ENCODE measurements around the gene PTX4. TPM values are rescaled to one million over a fixed set of nuclear protein-coding genes. Genes with fewer than 3 reads are reported as not detected.

The PTX4 gene
- total and polyA plus RNA-seq, 4 donors = 0.08 to 0.61 TPM; not detected in 2

DNA sequence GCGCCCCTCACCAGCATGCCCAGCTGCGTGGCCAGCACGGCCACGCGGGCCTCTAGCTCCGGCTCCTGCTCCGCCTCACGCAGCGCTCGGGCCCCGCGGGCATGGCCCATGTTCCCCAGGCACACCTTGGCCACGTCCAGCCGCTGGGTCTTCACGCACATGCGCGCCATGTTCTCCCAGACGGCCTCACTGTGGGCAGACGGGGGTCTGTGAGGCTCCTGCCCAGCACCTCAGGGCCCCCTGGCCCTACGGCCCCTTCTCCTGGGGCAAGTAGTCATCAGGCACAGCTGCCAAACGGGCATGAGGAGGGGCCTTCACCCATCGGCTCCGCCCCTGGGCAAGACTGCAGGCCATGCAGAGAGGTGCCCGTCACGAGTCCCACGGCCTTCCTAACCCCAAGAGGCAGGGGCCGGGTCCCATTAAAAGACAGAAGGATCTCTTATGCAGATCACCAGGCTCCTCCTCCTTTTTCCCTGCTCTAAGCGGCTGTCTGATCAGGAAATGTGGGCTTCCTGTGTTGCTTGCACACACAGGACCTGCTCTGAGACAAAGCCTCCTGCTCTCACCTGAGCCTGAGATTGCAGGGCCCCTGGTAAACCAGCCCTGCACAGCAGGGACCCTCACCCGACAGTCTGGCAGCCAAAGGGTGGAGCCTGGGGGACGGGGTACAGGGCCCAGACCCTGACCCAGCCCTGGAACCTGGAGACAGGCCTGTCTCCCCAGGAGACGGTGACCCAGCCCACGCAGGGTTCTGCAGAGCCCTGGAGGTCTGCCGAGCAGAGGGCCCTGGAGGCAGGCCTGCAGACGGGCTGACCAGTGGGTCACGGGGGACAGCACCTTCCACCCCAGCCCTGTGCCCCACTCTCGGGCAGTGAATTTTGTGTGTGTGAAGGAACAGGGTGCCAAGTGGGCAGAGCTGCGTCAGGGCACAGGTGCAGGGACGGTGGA is 38.1 kb upstream of the PTX4 start:
- H3K9me3 ChIP-seq (ENCODE audit: control insufficient read depth in 4 of 4, low read length in 3 of 4) = no peaks in the 10 kb centered on the region
- 88% methylated on average over 38 of the region's 38 CpGs for WGBS
- no peak overlapping the region for H3K4me3 ChIP-seq (ENCODE audit: low read depth in 1 of 3, low read length in 3 of 3)
- H3K36me3 ChIP-seq (ENCODE audit: control insufficient read depth in 4 of 4, insufficient read depth in 3 of 4, low read depth in 1 of 4, low read length in 3 of 4) = peaks cover 0 to 7% (median 2%) of the 10 kb centered on the region in 4 donors
- no peak for DNase-seq (ENCODE audit: low spot score)
- H3K27me3 ChIP-seq (ENCODE audit: control insufficient read depth in 4 of 4, insufficient read depth in 4 of 4, low read length in 3 of 4) = no peaks in the 10 kb centered on the region
- H3K27ac ChIP-seq (ENCODE audit: low read depth in 1 of 2, low read length in 2 of 2) = no peak overlapping the region
- TF ChIP-seq RAD21 (IDR thresholded peaks at IDR 0.05) = no peak
- no peak for TF ChIP-seq EGR1 (IDR thresholded peaks at IDR 0.05; ENCODE audit: low read depth in 2 of 2)
- TF ChIP-seq SP1 (IDR thresholded peaks at IDR 0.05) = no peak
- TF ChIP-seq, protein P1, sequence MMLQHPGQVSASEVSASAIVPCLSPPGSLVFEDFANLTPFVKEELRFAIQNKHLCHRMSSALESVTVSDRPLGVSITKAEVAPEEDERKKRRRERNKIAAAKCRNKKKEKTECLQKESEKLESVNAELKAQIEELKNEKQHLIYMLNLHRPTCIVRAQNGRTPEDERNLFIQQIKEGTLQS (IDR thresholded peaks at IDR 0.05) = no peak
- TF ChIP-seq GABPA (IDR thresholded peaks at IDR 0.05 in 1 of 2, conservative IDR thresholded peaks at IDR 0.05 in 1 of 2) = no peak
- TF ChIP-seq, protein P2, sequence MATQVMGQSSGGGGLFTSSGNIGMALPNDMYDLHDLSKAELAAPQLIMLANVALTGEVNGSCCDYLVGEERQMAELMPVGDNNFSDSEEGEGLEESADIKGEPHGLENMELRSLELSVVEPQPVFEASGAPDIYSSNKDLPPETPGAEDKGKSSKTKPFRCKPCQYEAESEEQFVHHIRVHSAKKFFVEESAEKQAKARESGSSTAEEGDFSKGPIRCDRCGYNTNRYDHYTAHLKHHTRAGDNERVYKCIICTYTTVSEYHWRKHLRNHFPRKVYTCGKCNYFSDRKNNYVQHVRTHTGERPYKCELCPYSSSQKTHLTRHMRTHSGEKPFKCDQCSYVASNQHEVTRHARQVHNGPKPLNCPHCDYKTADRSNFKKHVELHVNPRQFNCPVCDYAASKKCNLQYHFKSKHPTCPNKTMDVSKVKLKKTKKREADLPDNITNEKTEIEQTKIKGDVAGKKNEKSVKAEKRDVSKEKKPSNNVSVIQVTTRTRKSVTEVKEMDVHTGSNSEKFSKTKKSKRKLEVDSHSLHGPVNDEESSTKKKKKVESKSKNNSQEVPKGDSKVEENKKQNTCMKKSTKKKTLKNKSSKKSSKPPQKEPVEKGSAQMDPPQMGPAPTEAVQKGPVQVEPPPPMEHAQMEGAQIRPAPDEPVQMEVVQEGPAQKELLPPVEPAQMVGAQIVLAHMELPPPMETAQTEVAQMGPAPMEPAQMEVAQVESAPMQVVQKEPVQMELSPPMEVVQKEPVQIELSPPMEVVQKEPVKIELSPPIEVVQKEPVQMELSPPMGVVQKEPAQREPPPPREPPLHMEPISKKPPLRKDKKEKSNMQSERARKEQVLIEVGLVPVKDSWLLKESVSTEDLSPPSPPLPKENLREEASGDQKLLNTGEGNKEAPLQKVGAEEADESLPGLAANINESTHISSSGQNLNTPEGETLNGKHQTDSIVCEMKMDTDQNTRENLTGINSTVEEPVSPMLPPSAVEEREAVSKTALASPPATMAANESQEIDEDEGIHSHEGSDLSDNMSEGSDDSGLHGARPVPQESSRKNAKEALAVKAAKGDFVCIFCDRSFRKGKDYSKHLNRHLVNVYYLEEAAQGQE (IDR thresholded peaks at IDR 0.05) = no peak
- TF ChIP-seq, protein P3, sequence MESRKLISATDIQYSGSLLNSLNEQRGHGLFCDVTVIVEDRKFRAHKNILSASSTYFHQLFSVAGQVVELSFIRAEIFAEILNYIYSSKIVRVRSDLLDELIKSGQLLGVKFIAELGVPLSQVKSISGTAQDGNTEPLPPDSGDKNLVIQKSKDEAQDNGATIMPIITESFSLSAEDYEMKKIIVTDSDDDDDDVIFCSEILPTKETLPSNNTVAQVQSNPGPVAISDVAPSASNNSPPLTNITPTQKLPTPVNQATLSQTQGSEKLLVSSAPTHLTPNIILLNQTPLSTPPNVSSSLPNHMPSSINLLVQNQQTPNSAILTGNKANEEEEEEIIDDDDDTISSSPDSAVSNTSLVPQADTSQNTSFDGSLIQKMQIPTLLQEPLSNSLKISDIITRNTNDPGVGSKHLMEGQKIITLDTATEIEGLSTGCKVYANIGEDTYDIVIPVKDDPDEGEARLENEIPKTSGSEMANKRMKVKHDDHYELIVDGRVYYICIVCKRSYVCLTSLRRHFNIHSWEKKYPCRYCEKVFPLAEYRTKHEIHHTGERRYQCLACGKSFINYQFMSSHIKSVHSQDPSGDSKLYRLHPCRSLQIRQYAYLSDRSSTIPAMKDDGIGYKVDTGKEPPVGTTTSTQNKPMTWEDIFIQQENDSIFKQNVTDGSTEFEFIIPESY (IDR thresholded peaks at IDR 0.05) = no peak
- no peak for TF ChIP-seq YY1 (IDR thresholded peaks at IDR 0.05)
- no peak for TF ChIP-seq HNF4G (IDR thresholded peaks at IDR 0.05)
- TF ChIP-seq FOXA1 (IDR thresholded peaks at IDR 0.05) = no peak
- no peak for TF ChIP-seq FOXA2 (IDR thresholded peaks at IDR 0.05)
- TF ChIP-seq TAF1 (conservative IDR thresholded peaks at IDR 0.05) = no peak
- TF ChIP-seq, protein P4, sequence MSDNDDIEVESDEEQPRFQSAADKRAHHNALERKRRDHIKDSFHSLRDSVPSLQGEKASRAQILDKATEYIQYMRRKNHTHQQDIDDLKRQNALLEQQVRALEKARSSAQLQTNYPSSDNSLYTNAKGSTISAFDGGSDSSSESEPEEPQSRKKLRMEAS (IDR thresholded peaks at IDR 0.05) = no peak
- TF ChIP-seq, protein P5, sequence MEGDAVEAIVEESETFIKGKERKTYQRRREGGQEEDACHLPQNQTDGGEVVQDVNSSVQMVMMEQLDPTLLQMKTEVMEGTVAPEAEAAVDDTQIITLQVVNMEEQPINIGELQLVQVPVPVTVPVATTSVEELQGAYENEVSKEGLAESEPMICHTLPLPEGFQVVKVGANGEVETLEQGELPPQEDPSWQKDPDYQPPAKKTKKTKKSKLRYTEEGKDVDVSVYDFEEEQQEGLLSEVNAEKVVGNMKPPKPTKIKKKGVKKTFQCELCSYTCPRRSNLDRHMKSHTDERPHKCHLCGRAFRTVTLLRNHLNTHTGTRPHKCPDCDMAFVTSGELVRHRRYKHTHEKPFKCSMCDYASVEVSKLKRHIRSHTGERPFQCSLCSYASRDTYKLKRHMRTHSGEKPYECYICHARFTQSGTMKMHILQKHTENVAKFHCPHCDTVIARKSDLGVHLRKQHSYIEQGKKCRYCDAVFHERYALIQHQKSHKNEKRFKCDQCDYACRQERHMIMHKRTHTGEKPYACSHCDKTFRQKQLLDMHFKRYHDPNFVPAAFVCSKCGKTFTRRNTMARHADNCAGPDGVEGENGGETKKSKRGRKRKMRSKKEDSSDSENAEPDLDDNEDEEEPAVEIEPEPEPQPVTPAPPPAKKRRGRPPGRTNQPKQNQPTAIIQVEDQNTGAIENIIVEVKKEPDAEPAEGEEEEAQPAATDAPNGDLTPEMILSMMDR (IDR thresholded peaks at IDR 0.05; ENCODE audit: low read depth, low read length, missing input control) = no peak
- TF ChIP-seq JUND (IDR thresholded peaks at IDR 0.05) = no peak
- no peak for TF ChIP-seq RXRA (IDR thresholded peaks at IDR 0.05)
- no peak overlapping the region for H3K9ac ChIP-seq (ENCODE audit: low read depth in 1 of 2, low read length in 2 of 2)
- peaks cover 0 to 5% (median 0%) of the 10 kb centered on the region in 4 donors for H3K4me1 ChIP-seq (ENCODE audit: control insufficient read depth in 4 of 4, insufficient read depth in 4 of 4, low read length in 3 of 4)

Measured in liver (tissue), 9 donors.